GM13976 (cell line): ENCODE measurements around the gene AGRP.
A peak's percentile ranks its signal among the peaks of the same experiment; 100 is the strongest.

Experiments
- DNase-seq: peaks from one replicate; pipeline ENCODE4 v3.0.0; 2012; ENCODE audit warnings: low spot score
- in situ Hi-C: fragments of 300-500 bp; cut with MboI; formaldehyde crosslinking; loops from one replicate; pipeline ENCODE4 v1.12.0; 2022; ENCODE audit warnings: low sequenced_read_pairs, mixed read lengths, inconsistent platforms; ENCODE audit not compliant: unreplicated experiment
- TF ChIP-seq, protein P1 (sequence below): IDR thresholded peaks from 2 replicates; pipeline ENCODE4 v1.5.1; 2012; ENCODE audit warnings: borderline replicate concordance, mild to moderate bottlenecking; ENCODE audit not compliant: insufficient read depth; ENCODE audit errors: extremely low read depth, missing control alignments, control extremely low read depth

Gene AGRP

DNA sequence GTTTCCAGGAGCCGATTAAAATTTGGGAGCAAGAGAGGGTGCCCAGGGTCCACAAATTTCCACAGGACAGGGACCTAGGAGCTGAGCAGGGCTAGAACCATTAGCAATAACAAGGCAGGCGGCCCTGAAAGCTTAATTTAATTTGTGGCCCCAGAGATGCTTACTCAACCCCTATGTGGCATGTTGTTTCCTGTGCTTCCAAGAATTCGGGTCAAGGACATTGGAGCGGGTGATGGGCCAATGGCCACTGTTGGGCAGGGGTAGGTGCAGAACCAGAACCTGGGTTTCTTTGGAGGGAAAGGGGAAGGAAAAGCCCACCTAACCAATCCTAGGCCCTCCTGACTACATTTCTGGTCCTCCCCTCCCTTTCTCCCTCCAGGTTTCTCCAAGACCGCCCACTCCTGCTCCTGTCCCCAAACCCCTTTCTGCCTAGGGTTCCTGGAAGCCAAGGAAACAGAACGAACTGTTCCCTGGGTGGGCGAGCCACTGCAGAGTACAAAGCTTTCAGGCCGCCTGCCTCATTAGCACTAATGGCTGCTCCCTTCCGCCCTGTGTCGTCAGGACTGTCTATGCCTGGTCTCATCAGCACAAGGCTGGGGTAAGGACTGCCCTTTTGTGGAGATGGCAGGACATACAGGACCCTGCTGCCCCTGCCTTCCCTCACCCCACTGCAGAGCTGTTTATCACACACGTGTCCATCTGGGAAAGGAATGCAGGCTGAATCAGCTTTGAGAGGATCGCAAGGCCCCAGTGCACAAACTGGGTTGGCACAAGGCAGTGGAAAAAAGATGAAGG is 581 bp upstream of the AGRP start:
- TF ChIP-seq, protein P1, sequence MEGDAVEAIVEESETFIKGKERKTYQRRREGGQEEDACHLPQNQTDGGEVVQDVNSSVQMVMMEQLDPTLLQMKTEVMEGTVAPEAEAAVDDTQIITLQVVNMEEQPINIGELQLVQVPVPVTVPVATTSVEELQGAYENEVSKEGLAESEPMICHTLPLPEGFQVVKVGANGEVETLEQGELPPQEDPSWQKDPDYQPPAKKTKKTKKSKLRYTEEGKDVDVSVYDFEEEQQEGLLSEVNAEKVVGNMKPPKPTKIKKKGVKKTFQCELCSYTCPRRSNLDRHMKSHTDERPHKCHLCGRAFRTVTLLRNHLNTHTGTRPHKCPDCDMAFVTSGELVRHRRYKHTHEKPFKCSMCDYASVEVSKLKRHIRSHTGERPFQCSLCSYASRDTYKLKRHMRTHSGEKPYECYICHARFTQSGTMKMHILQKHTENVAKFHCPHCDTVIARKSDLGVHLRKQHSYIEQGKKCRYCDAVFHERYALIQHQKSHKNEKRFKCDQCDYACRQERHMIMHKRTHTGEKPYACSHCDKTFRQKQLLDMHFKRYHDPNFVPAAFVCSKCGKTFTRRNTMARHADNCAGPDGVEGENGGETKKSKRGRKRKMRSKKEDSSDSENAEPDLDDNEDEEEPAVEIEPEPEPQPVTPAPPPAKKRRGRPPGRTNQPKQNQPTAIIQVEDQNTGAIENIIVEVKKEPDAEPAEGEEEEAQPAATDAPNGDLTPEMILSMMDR, result no peak
- in situ Hi-C loops, result no loop called here
- DNase-seq, result no peak

DNA sequence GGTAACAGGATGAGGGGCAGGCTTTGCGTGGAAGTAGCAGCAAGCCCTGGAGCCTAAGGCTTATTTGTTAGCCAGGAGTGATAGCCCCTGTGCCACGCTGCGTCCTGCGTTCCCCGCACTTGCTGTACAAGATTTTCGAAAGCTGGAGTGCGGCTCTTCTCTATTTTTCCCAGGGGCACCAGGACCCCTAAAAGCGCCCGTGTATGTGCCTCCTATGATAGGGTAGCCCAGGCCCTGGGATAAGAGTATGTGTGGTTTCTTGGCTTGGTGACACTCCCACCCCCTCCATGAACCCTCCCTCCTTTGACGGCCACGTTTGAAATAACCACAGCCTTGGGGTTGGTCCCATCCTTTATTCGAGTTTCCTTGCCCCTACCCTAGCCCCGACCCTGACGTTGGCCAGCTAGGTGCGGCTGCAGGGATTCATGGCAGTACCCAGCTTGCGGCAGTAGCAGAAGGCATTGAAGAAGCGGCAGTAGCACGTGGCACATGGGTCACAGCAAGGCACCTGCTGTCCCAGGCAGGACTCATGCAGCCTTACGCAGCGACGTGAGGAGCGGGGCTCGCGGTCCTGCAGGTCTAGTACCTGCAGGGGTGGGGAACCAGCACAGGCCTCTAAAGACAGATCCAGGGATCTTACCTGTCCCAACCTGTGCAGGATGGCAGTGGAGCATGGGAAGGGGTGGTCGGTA is 968 bp downstream of the AGRP start:
- in situ Hi-C loops, result no loop called here
- no peak for DNase-seq
- TF ChIP-seq, protein P1, result no peak

DNA sequence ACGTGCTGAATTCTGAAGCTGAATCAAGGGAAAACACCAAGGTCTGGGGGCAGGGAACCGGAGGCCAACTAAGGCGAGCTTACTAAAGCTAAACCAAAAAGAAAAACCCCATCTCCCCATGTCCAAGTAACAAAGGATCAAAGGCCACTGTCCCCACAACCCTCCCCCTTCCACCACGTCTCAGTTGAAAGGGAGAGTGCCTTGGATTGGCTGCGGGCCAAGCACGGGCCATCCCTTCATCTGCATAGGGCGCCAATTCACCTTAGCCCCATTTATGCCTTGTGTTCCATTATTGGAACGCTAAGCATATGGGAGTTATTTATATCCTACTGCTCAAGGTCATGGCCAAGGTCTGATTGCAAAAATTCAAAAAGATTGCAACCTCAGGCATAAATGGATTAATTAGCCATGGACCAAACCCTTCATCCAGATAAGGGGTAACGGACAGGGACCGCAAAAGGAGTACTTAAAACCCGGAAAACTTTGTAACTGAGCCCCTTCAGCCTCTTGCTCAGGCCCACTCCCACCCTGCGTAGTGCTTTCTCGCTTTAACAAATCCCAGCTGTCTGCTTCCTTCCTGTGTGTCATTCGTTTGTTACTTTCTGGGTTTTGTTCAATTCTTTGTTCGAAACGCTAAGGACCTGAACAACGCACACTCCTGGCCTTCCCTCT is 1.6 kb downstream of the AGRP start:
- TF ChIP-seq, protein P1, result no peak
- in situ Hi-C loops, result no loop called here
- no peak for DNase-seq

DNA sequence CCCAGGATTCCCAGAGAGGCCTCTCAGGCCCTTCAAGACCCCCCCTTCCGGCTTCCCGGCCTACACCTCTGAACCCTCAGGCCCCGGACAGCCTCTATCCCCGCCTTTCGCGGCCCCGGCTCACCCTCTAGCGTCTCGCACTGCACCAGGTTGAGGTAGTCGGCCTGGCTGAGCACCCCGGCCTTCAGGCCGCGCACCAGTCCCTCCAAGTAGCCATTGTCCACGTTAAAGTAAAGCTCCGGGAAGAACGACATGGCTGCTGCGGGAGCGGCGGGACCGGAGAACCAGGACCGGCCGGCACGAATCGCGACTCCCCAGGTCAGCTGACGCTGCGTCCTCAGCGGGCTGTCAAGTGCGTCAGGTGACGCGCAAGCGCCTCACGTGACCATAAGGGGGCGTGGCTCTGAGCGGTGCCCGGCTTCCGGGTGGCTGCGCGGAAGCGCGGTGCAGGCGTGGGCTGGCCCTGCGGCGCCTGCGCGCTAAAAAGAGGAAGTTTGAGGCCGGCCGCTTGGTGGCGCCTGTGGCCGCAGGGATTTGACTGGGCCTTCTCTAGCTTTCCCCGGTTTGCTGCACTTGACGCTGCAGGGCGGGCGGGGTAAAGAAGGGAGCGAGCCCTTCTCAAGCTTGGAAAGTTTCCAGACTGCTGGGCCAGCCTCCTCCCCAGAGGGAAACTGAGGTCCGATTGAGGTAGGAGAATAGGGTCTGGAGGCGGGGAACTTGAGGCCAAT is 2.4 kb downstream of the AGRP start, which contains the start of gene ATP6V0D1:
Gene ATP6V0D1, minus strand, starts transcription at position 325 of the 728 bp plus-strand sequence. Its CDS starts 71 bp downstream, at position 254.
- in situ Hi-C loops, result no loop called here
- TF ChIP-seq, protein P1, result peak; percentile 90
- DNase-seq, result peak; percentile 100

DNA sequence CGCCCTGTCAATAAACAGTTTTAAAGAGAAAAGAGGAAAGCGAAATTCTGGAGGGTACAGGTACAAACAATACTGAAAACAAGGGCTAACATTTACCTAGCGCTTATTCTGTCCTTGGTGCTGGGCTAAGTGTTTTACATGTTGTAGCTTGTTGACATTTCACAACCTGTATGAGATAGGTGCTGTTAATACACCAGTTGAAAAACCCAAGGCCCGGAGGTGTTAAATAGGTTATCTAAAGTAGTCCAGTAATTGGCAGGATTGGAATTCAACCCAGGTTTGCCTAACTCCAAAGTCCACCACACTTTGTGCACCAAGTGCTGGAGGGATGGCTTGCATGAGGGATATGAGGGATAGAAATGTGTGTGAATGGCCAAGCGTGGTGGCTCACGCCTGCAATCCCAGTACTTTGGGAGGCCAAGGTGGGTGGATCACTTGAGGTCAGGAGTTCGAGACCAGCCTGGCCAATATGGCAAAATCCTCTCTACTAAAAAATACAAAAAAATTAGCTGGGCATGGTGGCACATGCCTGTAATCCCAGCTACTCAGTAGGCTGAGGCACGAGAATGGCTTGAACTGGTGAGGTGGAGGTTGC is 5.3 kb downstream of the AGRP start:
- TF ChIP-seq, protein P1, result no peak
- no peak for DNase-seq
- in situ Hi-C loops, result no loop called here
